ENCODE measurements around the gene MKRN1.
"Not testable (repeated sequence)": the region's sequence is repeated elsewhere in the genome, so short reads cannot be mapped to it uniquely, and the experiment has no call there.

Gene MKRN1

GRCh38 chr7:140485500-140486265, 6.4 kb upstream of the MKRN1 start:
- DNase-seq (ENCODE audit: low spot score), result no peak

GRCh38 chr7:140484951-140485499, 5.7 kb upstream of the MKRN1 start:
- no peak for DNase-seq (ENCODE audit: low spot score)

- no peak for DNase-seq (ENCODE audit: low spot score)
Observed at GRCh38 chr7:140484479-140484878, 5.2 kb upstream of the MKRN1 start.

- no peak for DNase-seq (ENCODE audit: low spot score)
Observed at GRCh38 chr7:140479739-140480084, 407 bp upstream of the MKRN1 start.

- peak; percentile 55 for DNase-seq (ENCODE audit: low spot score)
Observed at GRCh38 chr7:140478246-140479061, 851 bp downstream of the MKRN1 start.

- DNase-seq (ENCODE audit: low spot score), result no peak
Observed at GRCh38 chr7:140476698-140477261, 2.5 kb downstream of the MKRN1 start.

GRCh38 chr7:140475747-140476333, 3.5 kb downstream of the MKRN1 start:
- peak; percentile 60 for DNase-seq (ENCODE audit: low spot score)

- DNase-seq (ENCODE audit: low spot score), result no peak
Observed at GRCh38 chr7:140463111-140463510, 16.2 kb downstream of the MKRN1 start.

GRCh38 chr7:140458916-140459315, 20.4 kb downstream of the MKRN1 start:
- no peak for DNase-seq (ENCODE audit: low spot score)

- no peak for DNase-seq (ENCODE audit: low spot score)
Observed at GRCh38 chr7:140458201-140458600, 21.1 kb downstream of the MKRN1 start.

- no peak for DNase-seq (ENCODE audit: low spot score)
Observed at GRCh38 chr7:140456551-140457051, 22.7 kb downstream of the MKRN1 start.

GRCh38 chr7:140455743-140456142, 23.6 kb downstream of the MKRN1 start:
- DNase-seq (ENCODE audit: low spot score), result no peak

GRCh38 chr7:140454657-140455015, 24.7 kb downstream of the MKRN1 start:
- no peak for DNase-seq (ENCODE audit: low spot score)

GRCh38 chr7:140453785-140454656, 25.3 kb downstream of the MKRN1 start:
- DNase-seq (ENCODE audit: low spot score), result not testable (repeated sequence)

GRCh38 chr7:140453273-140453672, 26.0 kb downstream of the MKRN1 start:
- DNase-seq (ENCODE audit: low spot score), result no peak

- no peak for DNase-seq (ENCODE audit: low spot score)
Observed at GRCh38 chr7:140451716-140452115, 27.6 kb downstream of the MKRN1 start.

- DNase-seq (ENCODE audit: low spot score), result no peak
Observed at GRCh38 chr7:140448781-140449480, 30.4 kb downstream of the MKRN1 start.

GRCh38 chr7:140447841-140448240, 31.5 kb downstream of the MKRN1 start:
- DNase-seq (ENCODE audit: low spot score), result no peak

GRCh38 chr7:140446467-140446866, 32.8 kb downstream of the MKRN1 start:
- DNase-seq (ENCODE audit: low spot score), result no peak

GRCh38 chr7:140441519-140441918, 37.8 kb downstream of the MKRN1 start:
- DNase-seq (ENCODE audit: low spot score), result no peak
